Adrenal gland (tissue), 12 donors: ENCODE data around the gene ROR2. TPM values are rescaled to one million over a fixed set of nuclear protein-coding genes. Genes with fewer than 3 reads are reported as not detected.

Experiments
- DNase-seq, 7 donors: peaks; one replicate each; pipeline ENCODE4 v3.0.0-alpha.2; 2019 to 2020
- H3K27ac ChIP-seq, 5 donors: fragments of 200-600 bp; sonication (generic) in 4 of 5; 1 replicate in 3 of 5; 2 replicates in 2 of 5; pipeline versions ENCODE4 v1.5.1 to v1.8.0; 2016 to 2020; ENCODE audit warnings: mild to moderate bottlenecking in 1 of 5
- H3K27me3 ChIP-seq: fragments of 200-600 bp; 2 replicates; pipeline ENCODE4 v1.8.0; 2021
- H3K36me3 ChIP-seq, 2 donors: fragments of 200-600 bp; replicated peaks in 1 of 2; 1 replicate in 1 of 2; 2 replicates in 1 of 2; pipeline versions ENCODE4 v1.5.1 to v1.8.0; 2018 to 2022
- H3K4me1 ChIP-seq, 2 donors: fragments of 200-600 bp; replicated peaks in 1 of 2; 1 replicate in 1 of 2; 2 replicates in 1 of 2; pipeline versions ENCODE4 v1.5.1 to v1.8.0; 2018 to 2021
- H3K4me3 ChIP-seq, 4 donors: fragments of 200-600 bp; sonication (generic) in 3 of 4; one replicate each; pipeline ENCODE4 v1.5.1; 2016 to 2018
- H3K9me3 ChIP-seq, 3 donors: fragments of 200-600 bp; sonication (generic) in 1 of 3; replicated peaks in 1 of 3; 1 replicate in 2 of 3; 2 replicates in 1 of 3; pipeline versions ENCODE4 v1.5.1 to v1.8.0; 2016 to 2021
- CTCF ChIP-seq, 6 experiments: fragments of 450-650 bp in 4 of 6; fragments of 200-600 bp in 2 of 6; sonication (generic) in 1 of 6; IDR thresholded peaks; 1 replicate in 5 of 6; 2 replicates in 1 of 6; pipeline versions ENCODE4 v1.5.1 to v1.8.0; 2016 to 2021; ENCODE audit warnings: antibody characterized with exemption in 6 of 6, mild to moderate bottlenecking in 2 of 6, moderate library complexity in 1 of 6
- POLR2A ChIP-seq, 2 donors: fragments of 450-650 bp; IDR thresholded peaks; one replicate each; pipeline ENCODE4 v1.6.1; 2017; ENCODE audit warnings: antibody characterized with exemption in 2 of 2, mild to moderate bottlenecking in 2 of 2, moderate library complexity in 1 of 2
- WGBS, 4 donors: extraction: QIAGEN DNeasy Blood & Tissue Kit in 2 of 4; methylation state at CpG; one replicate each; pipeline versions ENCODE4 v1.1.5 to v1.1.7; 2013 to 2017; 5-methylcytosine and 5-hydroxymethylcytosine counted together
- intact Hi-C, 2 donors: fragments of 100-400 bp; cut with DNase I; formaldehyde crosslinking; loops; one replicate each; pipeline versions ENCODE4 v1.14.1 to v1.15.0; 2022 to 2023
- polyA plus RNA-seq, 3 donors: library from polyadenylated mRNA; stranded (reverse); fragments of 200-250 nt in 2 of 3; fragments of 350-450 nt in 1 of 3; fragmentation: Illumina TruSeq in 1 of 3; extraction: RNeasy Lipid Tissue Mini Kit (QIAGEN cat#74804) in 1 of 3; gene quantifications; one replicate each; pipeline ENCODE4 v1.2.3, GENCODE V29; 2013 to 2014
- total RNA-seq, 9 donors: library from RNA; depleted of rRNA in 4 of 9; stranded (reverse); fragments of >200 nt in 4 of 9; fragments of 120-200 nt in 1 of 9; fragmentation: NEBNext Ultra II Directional in 1 of 9; extraction: Animal tissue kit (Norgen Biotek cat#: 25700) in 1 of 9; gene quantifications; one replicate each; pipeline versions ENCODE4 v1.1.0 to v1.2.4, GENCODE V29; 2013 to 2023
- donor health status: healthy with polysubstance abuse.
- donor health status: Bipolar disorder and iron deficiency.
- donor health status: DM: yes; HTN: yes; CAD: no.
- donor health status: DM: no; HTN: no; CAD: no.
- donor health status: DM: no; HTN: no; CAD: no.
- donor health status: DM: yes; HTN: yes; CAD: no.

Gene ROR2
- total and polyA plus RNA-seq, 12 donors = 3.9 to 23.9 (median 11.4) TPM

- no peak overlapping the region for H3K27ac ChIP-seq
- H3K9me3 ChIP-seq = peaks cover 0 to 5% (median 5%) of the 10 kb centered on the region in 3 donors
- 80 to 100% (median 92%) methylated on average over 1 of the region's 1 CpG for WGBS, 4 donors
- TF ChIP-seq POLR2A (IDR thresholded peaks at IDR 0.05) (no peak), CTCF (IDR thresholded peaks at IDR 0.05) (no peak)
- no peaks in the 10 kb centered on the region for H3K36me3 ChIP-seq
- DNase-seq = no peak
- intact Hi-C loops = no loop called here
- H3K27me3 ChIP-seq = no peaks in the 10 kb centered on the region
- no peaks in the 10 kb centered on the region for H3K4me1 ChIP-seq
- H3K4me3 ChIP-seq = no peak overlapping the region
Measured at GRCh38 chr9:91705386-91705785, 244.6 kb downstream of the ROR2 start.

DNA sequence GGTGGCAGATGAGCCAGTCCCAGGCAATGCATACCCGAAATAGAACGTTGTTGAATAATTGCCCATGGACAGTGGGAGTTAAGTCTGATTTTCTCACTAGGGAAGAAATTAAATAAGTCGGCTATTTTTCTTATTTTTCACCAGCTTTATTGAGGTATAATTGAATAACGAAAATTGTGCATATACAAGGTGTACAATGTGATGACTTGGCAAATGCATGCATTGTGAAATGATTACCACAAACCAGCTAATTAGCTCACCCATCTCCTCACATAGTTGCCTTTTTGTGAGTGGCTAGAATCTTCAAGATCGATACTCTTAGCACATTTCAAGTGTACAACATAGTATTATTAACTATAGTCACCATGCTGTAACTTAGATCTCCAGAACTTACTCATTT lies 249.6 kb downstream of the ROR2 start:
- Histone ChIP-seq H3K36me3 (no peaks in the 10 kb centered on the region), H3K4me1 (no peaks in the 10 kb centered on the region), H3K27ac (no peak overlapping the region), H3K27me3 (no peaks in the 10 kb centered on the region), H3K9me3 (peaks cover 0 to 5% (median 4%) of the 10 kb centered on the region in 3 donors), H3K4me3 (no peak overlapping the region)
- whole genome bisulfite sequencing, 4 donors = 81 to 91% (median 88%) methylated on average over 5 of the region's 5 CpGs
- intact Hi-C loops = no loop called here
- no peak for TF ChIP-seq POLR2A (IDR thresholded peaks at IDR 0.05)
- no peak for TF ChIP-seq CTCF (IDR thresholded peaks at IDR 0.05)
- DNase-seq = no peak

- Histone ChIP-seq H3K4me3 (no peak overlapping the region), H3K9me3 (no peaks in the 10 kb centered on the region), H3K27me3 (no peaks in the 10 kb centered on the region), H3K4me1 (no peaks in the 10 kb centered on the region), H3K36me3 (no peaks in the 10 kb centered on the region), H3K27ac (no peak overlapping the region)
- intact Hi-C loops = no loop called here
- no peak for TF ChIP-seq CTCF (IDR thresholded peaks at IDR 0.05)
- no peak for TF ChIP-seq POLR2A (IDR thresholded peaks at IDR 0.05)
- 86 to 100% (median 92%) methylated on average over 3 of the region's 3 CpGs for WGBS, 4 donors
- no peak for DNase-seq
Measured at GRCh38 chr9:91698266-91698665, 251.8 kb downstream of the ROR2 start.

GRCh38 chr9:91697201-91697600 lies 252.8 kb downstream of the ROR2 start:
- DNase-seq = no peak
- H3K4me3 ChIP-seq = no peak overlapping the region
- H3K4me1 ChIP-seq = no peaks in the 10 kb centered on the region
- intact Hi-C loops = no loop called here
- H3K36me3 ChIP-seq = no peaks in the 10 kb centered on the region
- H3K27ac ChIP-seq = no peak overlapping the region
- WGBS, 4 donors = 81 to 92% (median 89%) methylated on average over 3 to 7 of the region's 7 CpGs
- no peaks in the 10 kb centered on the region for H3K27me3 ChIP-seq
- H3K9me3 ChIP-seq = no peaks in the 10 kb centered on the region
- TF ChIP-seq CTCF (IDR thresholded peaks at IDR 0.05) (no peak), POLR2A (IDR thresholded peaks at IDR 0.05) (no peak)
